H1 (cell line): ENCODE results near the gene TRPM6. TPM values are rescaled to one million over a fixed set of nuclear protein-coding genes. Genes with fewer than 3 reads are reported as not detected.

ENCODE experiments used
- CTCF ChIA-PET: fragments of 300-600 bp; sonication (Branson Sonifier 250); formaldehyde crosslinking; loops from one replicate; lab custom pipeline; 2021; ENCODE audit not compliant: partially characterized antibody; lab: Charles Lee
- POLR2A ChIA-PET: fragments of 300-600 bp; sonication (Branson Sonifier 250); formaldehyde crosslinking; loops from one replicate; lab custom pipeline; 2021; ENCODE audit warnings: inconsistent platforms; ENCODE audit not compliant: partially characterized antibody; lab: Charles Lee
- DNase-seq, 2 experiments: peaks; one replicate each; pipeline versions ENCODE4 v3.0.0 to v3.0.0-alpha.2; 2010 to 2022; ENCODE audit warnings: low spot score in 2 of 2, low read depth in 1 of 2, mixed read lengths in 1 of 2
- FAIRE-seq: peaks from 2 replicates; lab custom pipeline; 2011; peaks lifted over from hg19 to GRCh38; lab: Jason Lieb, UNC
- H2AFZ ChIP-seq: 2 replicates; pipeline ENCODE4 v1.8.1; 2012; ENCODE audit warnings: low read length, inconsistent platforms
- H2AK5ac ChIP-seq: 2 replicates; pipeline ENCODE4 v1.6.1; 2013; ENCODE audit warnings: low read depth, low read length
- H2BK120ac ChIP-seq: replicated peaks from 2 replicates; pipeline ENCODE3; 2013; ENCODE audit warnings: low read depth, low read length, inconsistent platforms
- H2BK12ac ChIP-seq: 2 replicates; pipeline ENCODE4 v1.6.1; 2013; ENCODE audit warnings: low read depth, low read length
- H2BK15ac ChIP-seq: 2 replicates; pipeline ENCODE4 v1.6.1; 2013; ENCODE audit warnings: low read length
- H2BK20ac ChIP-seq: 2 replicates; pipeline ENCODE4 v1.6.1; 2013; ENCODE audit warnings: low read length
- H2BK5ac ChIP-seq: 2 replicates; pipeline ENCODE4 v1.6.1; 2013; ENCODE audit warnings: low read depth, low read length
- H3K14ac ChIP-seq: 2 replicates; pipeline ENCODE4 v1.6.1; 2013; ENCODE audit warnings: inconsistent platforms; ENCODE audit not compliant: insufficient read length
- H3K18ac ChIP-seq: 2 replicates; pipeline ENCODE4 v1.6.1; 2013; ENCODE audit warnings: low read length; ENCODE audit errors: extremely low read depth
- H3K23ac ChIP-seq: 2 replicates; pipeline ENCODE4 v1.6.1; 2013; ENCODE audit warnings: inconsistent platforms; ENCODE audit not compliant: insufficient read length
- H3K23me2 ChIP-seq: 2 replicates; pipeline ENCODE4 v1.6.1; 2013; ENCODE audit warnings: low read depth, low read length
- H3K27ac ChIP-seq: 2 replicates; pipeline ENCODE4 v1.6.1; 2011; ENCODE audit warnings: low read depth, low read length, inconsistent platforms
- H3K27me3 ChIP-seq, 4 experiments: replicated peaks in 1 of 4; 1 replicate in 1 of 4; 2 replicates in 3 of 4; pipeline versions ENCODE4 v1.6.1 to v1.8.1; 2011 to 2013; ENCODE audit warnings: low read length in 3 of 4, mild to moderate bottlenecking in 3 of 4, inconsistent platforms in 2 of 4, mixed read lengths in 2 of 4, moderate library complexity in 1 of 4; ENCODE audit not compliant: control insufficient read depth in 3 of 4, insufficient read depth in 3 of 4; ENCODE audit errors: extremely low read depth in 1 of 4
- H3K36me3 ChIP-seq, 4 experiments: 2 replicates each; pipeline versions ENCODE4 v1.6.1 to v1.8.1; 2011 to 2013; ENCODE audit warnings: mild to moderate bottlenecking in 4 of 4, low read length in 3 of 4, moderate library complexity in 2 of 4, control low read depth in 1 of 4, inconsistent platforms in 1 of 4; ENCODE audit not compliant: insufficient read depth in 4 of 4, control insufficient read depth in 2 of 4
- H3K4ac ChIP-seq: replicated peaks from 2 replicates; pipeline ENCODE3; 2013; ENCODE audit warnings: low read length, low read depth, mixed read lengths, inconsistent platforms; ENCODE audit not compliant: insufficient read length
- H3K4me1 ChIP-seq, 4 experiments: replicated peaks in 1 of 4; 1 replicate in 1 of 4; 2 replicates in 3 of 4; pipeline versions ENCODE4 v1.6.1 to v1.8.1; 2011 to 2013; ENCODE audit warnings: low read length in 3 of 4, inconsistent platforms in 2 of 4, mixed read lengths in 1 of 4; ENCODE audit not compliant: insufficient read depth in 4 of 4, control insufficient read depth in 3 of 4
- H3K4me2 ChIP-seq, 2 experiments: 2 replicates each; pipeline versions ENCODE4 v1.6.1 to v1.8.1; 2011 to 2013; ENCODE audit warnings: low read depth in 2 of 2, low read length in 2 of 2, control low read depth in 1 of 2, inconsistent platforms in 1 of 2, mild to moderate bottlenecking in 1 of 2; ENCODE audit not compliant: insufficient read depth in 1 of 2
- H3K4me3 ChIP-seq, 4 experiments: fragments of 200-600, 300-600 bp in 1 of 4; sonication (generic), shearing (Covaris generic), sonication (Bioruptor Twin) in 1 of 4; 2 replicates each; pipeline versions ENCODE4 v1.5.1 to v1.8.1; 2011 to 2016; ENCODE audit warnings: low read length in 4 of 4, low read depth in 3 of 4, control low read depth in 2 of 4, inconsistent platforms in 2 of 4, mild to moderate bottlenecking in 2 of 4, mixed read lengths in 1 of 4, moderate library complexity in 1 of 4; ENCODE audit not compliant: insufficient read depth in 2 of 4; ENCODE audit errors: extremely low read depth in 1 of 4
- H3K56ac ChIP-seq: replicated peaks from 2 replicates; pipeline ENCODE3; 2013; ENCODE audit warnings: low read depth, mild to moderate bottlenecking, mixed read lengths, low read length, inconsistent platforms; ENCODE audit not compliant: insufficient read length
- H3K79me1 ChIP-seq: 2 replicates; pipeline ENCODE4 v1.6.1; 2013; ENCODE audit warnings: low read depth, low read length, control low read depth
- H3K79me2 ChIP-seq, 2 experiments: 2 replicates each; pipeline versions ENCODE4 v1.6.1 to v1.8.1; 2012 to 2013; ENCODE audit warnings: low read length in 2 of 2, mild to moderate bottlenecking in 2 of 2, inconsistent platforms in 1 of 2; ENCODE audit not compliant: insufficient read depth in 2 of 2, control insufficient read depth in 1 of 2
- H3K9ac ChIP-seq, 4 experiments: replicated peaks in 1 of 4; 1 replicate in 1 of 4; 2 replicates in 3 of 4; pipeline versions ENCODE4 v1.6.1 to v1.8.1; 2011 to 2013; ENCODE audit warnings: low read depth in 3 of 4, low read length in 3 of 4, control low read depth in 2 of 4, mild to moderate bottlenecking in 2 of 4, moderate library complexity in 2 of 4, inconsistent platforms in 1 of 4; ENCODE audit errors: extremely low read depth in 1 of 4
- H3K9me3 ChIP-seq, 2 experiments: 2 replicates each; pipeline versions ENCODE4 v1.6.1 to v1.8.1; 2012 to 2013; ENCODE audit warnings: mild to moderate bottlenecking in 2 of 2, moderate library complexity in 2 of 2, control low read depth in 1 of 2, inconsistent platforms in 1 of 2, low read depth in 1 of 2, low read length in 1 of 2, mixed read lengths in 1 of 2; ENCODE audit not compliant: insufficient read depth in 2 of 2
- H4K20me1 ChIP-seq, 2 experiments: replicated peaks in 1 of 2; 2 replicates each; pipeline versions ENCODE3 to v1.8.1; 2011 to 2013; ENCODE audit warnings: inconsistent platforms in 2 of 2, low read length in 2 of 2, mild to moderate bottlenecking in 1 of 2; ENCODE audit not compliant: insufficient read depth in 2 of 2, control insufficient read depth in 1 of 2
- H4K5ac ChIP-seq: 2 replicates; pipeline ENCODE4 v1.6.1; 2013; ENCODE audit warnings: low read length, low read depth, mixed read lengths, inconsistent platforms; ENCODE audit not compliant: insufficient read length
- H4K8ac ChIP-seq: 2 replicates; pipeline ENCODE4 v1.8.0; 2013; ENCODE audit warnings: mild to moderate bottlenecking, moderate library complexity, low read length, inconsistent platforms; ENCODE audit not compliant: insufficient read depth; ENCODE audit errors: extremely low read depth
- H4K91ac ChIP-seq: replicated peaks from 2 replicates; pipeline ENCODE3; 2013; ENCODE audit warnings: low read length, mixed read lengths, inconsistent platforms; ENCODE audit not compliant: insufficient read length
- CHD1 ChIP-seq: IDR thresholded peaks from 2 replicates; pipeline ENCODE4 v1.6.1; 2012; ENCODE audit warnings: low read depth, low read length, improper control_type of control experiment
- CTBP2 ChIP-seq: IDR thresholded peaks from 2 replicates; pipeline ENCODE4 v1.7.0; 2011; ENCODE audit warnings: borderline replicate concordance, mild to moderate bottlenecking, moderate library complexity, mixed read lengths, low read length; ENCODE audit not compliant: insufficient read depth, insufficient read length
- GABPA ChIP-seq: IDR thresholded peaks from 2 replicates; pipeline ENCODE4 v1.6.1; 2011; ENCODE audit warnings: mild to moderate bottlenecking, low read length, moderate library complexity, borderline replicate concordance; ENCODE audit not compliant: insufficient read depth
- GTF2F1 ChIP-seq: IDR thresholded peaks from 2 replicates; pipeline ENCODE4 v1.6.1; 2012; ENCODE audit warnings: low read depth, low read length, improper control_type of control experiment, borderline replicate concordance
- HDAC6 ChIP-seq: IDR thresholded peaks from one replicate; pipeline ENCODE4 v1.7.1; 2012; ENCODE audit warnings: low read depth, mild to moderate bottlenecking, inconsistent platforms, low read length, moderate library complexity
- JUN ChIP-seq: IDR thresholded peaks from 2 replicates; pipeline ENCODE4 v1.6.1; 2011; ENCODE audit warnings: low read depth, mild to moderate bottlenecking, improper control_type of control experiment, low read length
- KDM1A ChIP-seq: fragments of 200-600, 300-600 bp; sonication (generic); IDR thresholded peaks from 2 replicates; pipeline ENCODE4 v1.7.1; 2016; ENCODE audit warnings: mild to moderate bottlenecking, low read length, borderline replicate concordance
- POLR2A ChIP-seq, 2 experiments: IDR thresholded peaks; 1 replicate in 1 of 2; 2 replicates in 1 of 2; pipeline ENCODE4 v1.6.1; 2011; ENCODE audit warnings: low read depth in 2 of 2, low read length in 2 of 2, mild to moderate bottlenecking in 2 of 2; ENCODE audit errors: control extremely low read depth in 1 of 2
- RXRA ChIP-seq: IDR thresholded peaks from 2 replicates; pipeline ENCODE4 v1.6.1; 2011; ENCODE audit warnings: low read depth, mild to moderate bottlenecking, low read length, moderate library complexity; ENCODE audit not compliant: insufficient read depth
- SAP30 ChIP-seq: fragments of 300-600 bp; sonication (generic); IDR thresholded peaks from 2 replicates; pipeline ENCODE4 v1.7.1; 2012; ENCODE audit warnings: low read length, moderate library complexity, mild to moderate bottlenecking, inconsistent platforms; ENCODE audit not compliant: insufficient read depth, insufficient replicate concordance
- SP2 ChIP-seq: IDR thresholded peaks from 2 replicates; pipeline ENCODE4 v1.6.1; 2012; ENCODE audit warnings: mild to moderate bottlenecking, low read length, inconsistent platforms
- WGBS, 2 experiments: shearing (Covaris generic) in 1 of 2; methylation state at CpG; one replicate each; pipeline versions ENCODE4 v1.1.6 to v1.1.7; 2013 to 2015; ENCODE audit warnings: low lambda C conversion rate in 2 of 2, mixed read lengths in 2 of 2, inconsistent platforms in 1 of 2, low coverage in 1 of 2, missing lambda C conversion rate in 1 of 2; ENCODE audit not compliant: insufficient replicate concordance in 2 of 2, insufficient coverage in 1 of 2, insufficient read length in 1 of 2; ENCODE audit errors: extremely low coverage in 1 of 2, missing lambda C conversion rate in 1 of 2; 5-methylcytosine and 5-hydroxymethylcytosine counted together
- polyA plus RNA-seq, 7 experiments: library from polyadenylated mRNA; depleted of rRNA in 3 of 7; stranded (reverse) in 5 of 7; unstranded in 2 of 7; fragments of >200 nt in 5 of 7; fragments of 200-250 nt in 2 of 7; gene quantifications; 1 replicate in 5 of 7; 2 replicates in 1 of 7; 4 replicates in 1 of 7; pipeline versions ENCODE4 v1.2.1 to v1.2.3, GENCODE V29; 2011 to 2013; ENCODE audit warnings: missing spikeins in 2 of 7, mixed read lengths in 2 of 7
- total RNA-seq: library from RNA; stranded (reverse); fragmentation: NEBNext Ultra II Directional; extraction: Animal tissue kit (Norgen Biotek cat#: 25700); gene quantifications from 2 replicates; pipeline ENCODE4 v1.2.1, GENCODE V29; 2021

TRPM6 gene
- total and polyA plus RNA-seq, 2 of the 8 experiments (the other 6 are each of a cell fraction or from before 2014, with no cell fraction given) = 0.45 to 1.5 TPM

- Histone ChIP-seq H2AFZ (no peak overlapping the region), H2BK120ac (no peak overlapping the region), H4K91ac (no peak overlapping the region), H4K20me1 (no peaks in the 10 kb centered on the region), H3K36me3 (no peaks in the 10 kb centered on the region), H3K4me3 (no peak overlapping the region), H3K23me2 (no peaks in the 10 kb centered on the region), H4K5ac (no peak overlapping the region), H3K4me2 (no peak overlapping the region), H3K9ac (no peak overlapping the region), H4K8ac (no peak overlapping the region), H3K4ac (no peak overlapping the region), H3K79me2 (no peaks in the 10 kb centered on the region), H2BK12ac (no peak overlapping the region), H2BK15ac (no peak overlapping the region), H2BK20ac (no peak overlapping the region), H3K27ac (no peak overlapping the region), H2AK5ac (no peak overlapping the region), H3K27me3 (no peaks in the 10 kb centered on the region), H3K56ac (no peak overlapping the region), H3K18ac (no peak overlapping the region), H3K14ac (no peak overlapping the region), H3K9me3 (peaks cover 0 to 7% of the 10 kb centered on the region in 2 experiments; a peak in 2 of 4 replicates), H3K4me1 (no peaks in the 10 kb centered on the region), H3K23ac (no peak overlapping the region), H2BK5ac (no peak overlapping the region), H3K79me1 (no peaks in the 10 kb centered on the region)
- ChIA-PET POLR2A (no interaction called here), CTCF (interaction anchor here (0.8 to 1.3 kb wide), 2 partner anchors 9 to 71 kb away, joined by 4 read pairs; no protein-coding TSS in a partner anchor)
- 96% methylated on average over 4 of the region's 4 CpGs; no CpG with 5 or more reads in 1 of the 2 experiments for WGBS, 2 experiments
- TF ChIP-seq GABPA = no peak
- TF ChIP-seq RXRA = no peak
- no peak for TF ChIP-seq JUN
- no peak for TF ChIP-seq GTF2F1
- no peak for TF ChIP-seq CHD1
- no peak for TF ChIP-seq CTBP2
- no peak for TF ChIP-seq KDM1A
- no peak for TF ChIP-seq POLR2A (IDR thresholded peaks at IDR 0.05; ENCODE audit: control extremely low read depth in 1 of 2, low read depth in 2 of 2, low read length in 2 of 2)
- no peak for TF ChIP-seq SP2
- TF ChIP-seq HDAC6 = no peak
- TF ChIP-seq SAP30 = no peak
- DNase-seq (no peak), FAIRE-seq (no peak)
These were observed 39.6 kb downstream of the TRPM6 start for GRCh38 chr9:74848153-74848525.
